Epithelial cell of proximal tubule (primary cell): ENCODE results near the gene PARL. TPM values are rescaled to one million over a fixed set of nuclear protein-coding genes. Genes with fewer than 3 reads are reported as not detected.

ENCODE experiments used
- DNase-seq: peaks from one replicate; pipeline ENCODE4 v3.0.0-alpha.2; 2011; ENCODE audit warnings: low read depth
- H3K4me3 ChIP-seq: 2 replicates; pipeline ENCODE4 v1.5.1; 2011; ENCODE audit warnings: low read depth, mild to moderate bottlenecking, low read length
- CTCF ChIP-seq: conservative IDR thresholded peaks from 2 replicates; pipeline ENCODE4 v1.5.1; 2012; ENCODE audit warnings: low read depth, mild to moderate bottlenecking, low read length
- total RNA-seq: library from RNA; depleted of rRNA; stranded (reverse); fragments of >200 nt; gene quantifications from 2 replicates; pipeline ENCODE4 v1.2.3, GENCODE V29; 2015

The PARL gene
- total RNA-seq, 1 donor from 2014 or later, result 38.1 TPM

GRCh38 chr3:183907176-183907575 is 22.5 kb upstream of the PARL start:
- TF ChIP-seq CTCF, result no peak

GRCh38 chr3:183906234-183906921 is 21.7 kb upstream of the PARL start:
- no peak for TF ChIP-seq CTCF
- no peak for DNase-seq
- H3K4me3 ChIP-seq, result no peak overlapping the region

More at GRCh38 chr3:183907176-183907575, 22.5 kb upstream of the PARL start:
- no peak for DNase-seq
- H3K4me3 ChIP-seq, result no peak overlapping the region

- no peak overlapping the region for H3K4me3 ChIP-seq
- no peak for TF ChIP-seq CTCF
- DNase-seq, result no peak
These were observed 20.4 kb upstream of the PARL start for GRCh38 chr3:183904833-183905780.

- TF ChIP-seq CTCF, result no peak
- no peak overlapping the region for H3K4me3 ChIP-seq
- no peak for DNase-seq
These were observed 13.3 kb upstream of the PARL start for GRCh38 chr3:183898028-183898431.

GRCh38 chr3:183897606-183898005 is 12.9 kb upstream of the PARL start:
- no peak for DNase-seq
- no peak for TF ChIP-seq CTCF
- H3K4me3 ChIP-seq, result no peak overlapping the region

- H3K4me3 ChIP-seq, result no peak overlapping the region
- TF ChIP-seq CTCF, result no peak
- no peak for DNase-seq
These were observed 11.9 kb upstream of the PARL start for GRCh38 chr3:183896610-183897009.
